MCF 10A (cell line): ENCODE results near the gene AKAP13. TPM values are rescaled to one million over a fixed set of nuclear protein-coding genes. Genes with fewer than 3 reads are reported as not detected.
A peak's percentile ranks its signal among the peaks of the same experiment; 100 is the strongest.

Source experiments
- BruUV-seq: library from RNA; stranded (reverse); fragments of 400-500 nt; replicated peaks from 2 replicates; lab custom pipeline; 2021; lab: Mats Ljungman, UMichigan
- CTCF ChIA-PET: fragments of 300-600 bp; sonication (Branson Sonifier 250); formaldehyde crosslinking; extraction: SDS; loops from one replicate; lab custom pipeline; 2021; ENCODE audit warnings: antibody characterized with exemption, inconsistent platforms; lab: Yijun Ruan, JAX
- POLR2A ChIA-PET: fragments of 300-600, 350-650 bp; sonication (Branson Sonifier 250); formaldehyde crosslinking; extraction: SDS; loops from one replicate; lab custom pipeline; 2020; ENCODE audit warnings: antibody characterized with exemption, inconsistent platforms; lab: Yijun Ruan, JAX
- DNase-seq: peaks from one replicate; pipeline ENCODE4 v3.0.0-alpha.2; 2018; ENCODE audit not compliant: unreplicated experiment
- H3K27ac Mint-ChIP-seq: one replicate; pipeline ENCODE4 v1.8.0; 2022; ENCODE audit warnings: mild to moderate bottlenecking, low read depth, mixed read lengths; ENCODE audit not compliant: unreplicated experiment
- H3K27me3 Mint-ChIP-seq: one replicate; pipeline ENCODE4 v1.8.0; 2022; ENCODE audit warnings: mixed read lengths; ENCODE audit not compliant: insufficient read depth, unreplicated experiment
- H3K36me3 Mint-ChIP-seq: one replicate; pipeline ENCODE4 v1.8.0; 2022; ENCODE audit warnings: mild to moderate bottlenecking, moderate library complexity, mixed read lengths; ENCODE audit not compliant: insufficient read depth, unreplicated experiment
- H3K4me1 Mint-ChIP-seq: one replicate; pipeline ENCODE4 v1.8.0; 2022; ENCODE audit warnings: mixed read lengths; ENCODE audit not compliant: insufficient read depth, unreplicated experiment
- H3K4me3 Mint-ChIP-seq: one replicate; pipeline ENCODE4 v1.8.0; 2022; ENCODE audit warnings: mild to moderate bottlenecking, moderate library complexity, mixed read lengths; ENCODE audit not compliant: unreplicated experiment
- H3K9me3 Mint-ChIP-seq: one replicate; pipeline ENCODE4 v1.8.0; 2022; ENCODE audit warnings: mixed read lengths; ENCODE audit not compliant: unreplicated experiment
- CTCF ChIP-seq: fragments of 200-600 bp; IDR thresholded peaks from one replicate; pipeline ENCODE4 v1.8.0; 2022; ENCODE audit warnings: antibody characterized with exemption, mild to moderate bottlenecking; ENCODE audit not compliant: unreplicated experiment
- intact Hi-C: fragments of 100-400 bp; cut with micrococcal nuclease; formaldehyde crosslinking; loops from 2 replicates; pipeline ENCODE4 v1.14.1; 2022
- total RNA-seq: library from RNA; stranded (reverse); gene quantifications from 2 replicates; pipeline ENCODE4 v1.2.3, GENCODE V29; 2022

AKAP13 gene
- total RNA-seq, 1 experiment from 2014 or later: 65.7 TPM

GRCh38 chr15:85726454-85726853 is 346.1 kb downstream of the AKAP13 start:
- Mint-ChIP-seq H3K9me3 (no peaks in the 10 kb centered on the region), H3K4me3 (peak overlapping the region; percentile 53), H3K36me3 (peaks cover 93% of the 10 kb centered on the region), H3K4me1 (peaks cover 49% of the 10 kb centered on the region), H3K27me3 (no peaks in the 10 kb centered on the region), H3K27ac (peak overlapping the region; percentile 76)
- intact Hi-C loops: no loop called here
- POLR2A ChIA-PET: interaction anchor here (0.6 kb wide), 1 partner anchor 1627 kb away, joined by 3 read pairs; no protein-coding TSS in a partner anchor
- no TSS peak for BruUV-seq
- CTCF ChIA-PET: interaction anchor here (1.1 to 8.9 kb wide), 4 partner anchors 13 to 430 kb away, joined by 3 to 128 read pairs (median 4); no protein-coding TSS in a partner anchor
- DNase-seq: no peak
- TF ChIP-seq CTCF: no peak

DNA sequence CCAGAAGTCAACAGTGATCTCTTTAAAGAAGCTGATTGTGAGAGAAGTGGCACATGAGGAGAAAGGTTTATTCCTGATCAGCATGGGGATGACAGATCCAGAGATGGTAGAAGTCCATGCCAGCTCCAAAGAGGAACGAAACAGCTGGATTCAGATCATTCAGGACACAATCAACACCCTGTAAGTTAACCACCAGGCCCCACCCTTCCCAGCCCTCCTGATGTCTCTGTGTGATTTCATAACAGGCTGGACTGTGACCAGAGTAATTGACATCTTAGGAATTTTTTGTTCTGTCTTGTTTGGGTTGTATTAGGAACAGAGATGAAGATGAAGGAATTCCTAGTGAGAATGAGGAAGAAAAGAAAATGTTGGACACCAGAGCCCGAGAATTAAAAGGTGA is 346.7 kb downstream of the AKAP13 start:
- Mint-ChIP-seq H3K27me3 (no peaks in the 10 kb centered on the region), H3K4me3 (peak overlapping the region; percentile 53), H3K9me3 (no peaks in the 10 kb centered on the region), H3K4me1 (peaks cover 49% of the 10 kb centered on the region), H3K36me3 (peaks cover 93% of the 10 kb centered on the region), H3K27ac (peak overlapping the region; percentile 76)
- POLR2A ChIA-PET: no interaction called here
- intact Hi-C loops: no loop called here
- TF ChIP-seq CTCF: no peak
- BruUV-seq: no TSS peak
- DNase-seq: peak; percentile 27
- CTCF ChIA-PET: interaction anchor here (0.5 to 8.9 kb wide), 5 partner anchors 12 to 431 kb away, joined by 3 to 128 read pairs (median 3); no protein-coding TSS in a partner anchor

DNA sequence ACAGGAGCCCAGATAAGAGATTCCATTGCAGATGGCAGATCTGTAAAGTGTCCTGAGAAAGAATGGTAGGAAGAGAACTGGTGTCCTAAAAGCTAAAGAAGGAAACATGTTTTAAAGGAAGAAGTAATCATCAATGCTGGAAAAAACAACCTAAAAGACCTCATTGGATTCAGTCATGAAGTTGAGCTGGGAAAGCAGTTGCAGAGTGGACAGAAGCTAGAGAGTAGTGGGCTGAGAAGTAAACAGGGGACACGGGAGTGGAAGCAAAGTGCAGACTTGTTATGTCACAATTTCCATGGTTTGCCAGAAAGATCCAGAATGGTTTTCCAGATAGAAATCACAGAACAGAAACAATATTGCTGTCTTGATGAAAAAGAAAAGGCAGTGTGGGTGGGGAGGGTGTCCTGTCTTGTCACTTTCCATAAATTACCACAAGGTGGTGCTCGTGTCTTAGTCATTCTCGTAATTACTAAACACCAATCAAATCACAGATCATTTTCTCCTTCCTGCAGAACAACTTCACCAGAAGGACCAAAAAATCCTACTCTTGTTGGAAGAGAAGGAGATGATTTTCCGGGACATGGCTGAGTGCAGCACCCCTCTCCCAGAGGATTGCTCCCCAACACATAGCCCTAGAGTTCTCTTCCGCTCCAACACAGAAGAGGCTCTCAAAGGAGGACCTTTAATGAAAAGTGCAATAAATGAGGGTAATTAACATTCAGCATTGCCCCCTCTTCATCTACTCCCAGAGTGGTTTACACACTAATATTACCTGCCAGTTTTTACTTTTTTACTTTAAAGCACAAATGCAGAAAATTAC is 349.8 kb downstream of the AKAP13 start:
- H3K36me3 Mint-ChIP-seq: peaks cover 96% of the 10 kb centered on the region
- peak; percentile 72 for TF ChIP-seq CTCF
- H3K27ac Mint-ChIP-seq: no peak overlapping the region
- DNase-seq: peak; percentile 75
- CTCF ChIA-PET: interaction anchor here (0.6 to 8.9 kb wide), 31 partner anchors 8 to 1638 kb away, joined by 3 to 128 read pairs (median 4); no protein-coding TSS in a partner anchor
- POLR2A ChIA-PET: no interaction called here
- no peaks in the 10 kb centered on the region for H3K27me3 Mint-ChIP-seq
- BruUV-seq: no TSS peak
- H3K4me3 Mint-ChIP-seq: no peak overlapping the region
- peaks cover 26% of the 10 kb centered on the region for H3K4me1 Mint-ChIP-seq
- peaks cover 20% of the 10 kb centered on the region for H3K9me3 Mint-ChIP-seq
- intact Hi-C loops: loop anchor here (1.0 to 2.0 kb wide), 3 partner anchors 64 to 110 kb away; partner anchors contain the start of gene KLHL25

GRCh38 chr15:85733416-85733815 is 353.0 kb downstream of the AKAP13 start:
- Mint-ChIP-seq H3K27me3 (no peaks in the 10 kb centered on the region), H3K36me3 (peaks cover 95% of the 10 kb centered on the region), H3K4me1 (peaks cover 4% of the 10 kb centered on the region), H3K4me3 (no peak overlapping the region), H3K9me3 (peaks cover 20% of the 10 kb centered on the region), H3K27ac (no peak overlapping the region)
- TF ChIP-seq CTCF: no peak
- CTCF ChIA-PET: interaction anchor here (0.6 to 8.9 kb wide), 2 partner anchors 63 to 106 kb away, joined by 3 to 128 read pairs; no protein-coding TSS in a partner anchor
- POLR2A ChIA-PET: no interaction called here
- BruUV-seq: no TSS peak
- no peak for DNase-seq
- intact Hi-C loops: no loop called here
